Measurements from ENCODE around the gene VN1R4. TPM values are rescaled to one million over a fixed set of nuclear protein-coding genes. Genes with fewer than 3 reads are reported as not detected.
A peak's percentile ranks its signal among the peaks of the same experiment; 100 is the strongest.
"Not testable (repeated sequence)": the region's sequence is repeated elsewhere in the genome, so short reads cannot be mapped to it uniquely, and the experiment has no call there.

The VN1R4 gene
- total RNA-seq, 2 donors from 2014 or later, result not detected

DNA sequence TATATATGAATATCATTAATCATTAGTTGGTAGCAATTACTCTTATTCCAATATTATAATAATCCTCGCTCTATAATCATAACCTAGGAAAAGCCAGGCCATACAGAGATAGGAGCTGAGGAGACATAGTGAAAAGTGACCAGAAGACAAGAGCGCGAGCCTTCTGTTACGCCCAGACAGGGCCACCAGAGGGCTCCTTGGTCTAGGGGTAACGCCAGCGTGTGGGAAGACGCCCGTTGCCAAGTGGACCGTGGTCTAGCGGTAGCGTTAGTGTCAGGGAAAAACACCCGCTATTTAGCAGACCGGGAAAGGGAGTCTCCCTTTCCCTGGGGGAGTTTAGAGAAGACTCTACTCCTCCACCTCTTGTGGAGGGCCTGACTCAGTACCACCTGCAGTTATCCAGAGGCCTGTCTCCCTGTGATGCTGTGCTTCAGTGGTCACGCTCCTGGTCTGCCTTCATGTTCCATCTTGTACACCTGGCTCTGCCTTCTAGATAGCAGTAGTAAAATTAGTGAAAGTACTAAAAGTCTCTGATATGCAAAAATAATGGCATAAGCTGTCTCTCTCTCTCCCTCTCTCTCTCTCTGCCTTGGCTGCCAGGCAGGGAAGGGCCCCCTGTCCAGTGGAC lies 9.7 kb downstream of the VN1R4 start, which contains the start of gene VN1R2:
TSS of gene VN1R2 (plus strand) at position 578 of the 628 bp plus-strand sequence. CDS start 84 bp downstream, outside the sequence.
- H3K27me3 Mint-ChIP-seq (ENCODE audit: low read depth); ATAC-seq (replicated peaks in 1 of 2); DNase-seq; H3K4me1 Mint-ChIP-seq (ENCODE audit: low read depth); H3K27ac Mint-ChIP-seq; H3K4me3 Mint-ChIP-seq: not testable (repeated sequence)
- Mint-ChIP-seq H3K36me3 (ENCODE audit: insufficient read depth in 2 of 2) (peaks cover 22 to 32% of the 10 kb centered on the region in 2 donors), H3K9me3 (peaks cover 13 to 14% of the 10 kb centered on the region in 2 donors)

DNA sequence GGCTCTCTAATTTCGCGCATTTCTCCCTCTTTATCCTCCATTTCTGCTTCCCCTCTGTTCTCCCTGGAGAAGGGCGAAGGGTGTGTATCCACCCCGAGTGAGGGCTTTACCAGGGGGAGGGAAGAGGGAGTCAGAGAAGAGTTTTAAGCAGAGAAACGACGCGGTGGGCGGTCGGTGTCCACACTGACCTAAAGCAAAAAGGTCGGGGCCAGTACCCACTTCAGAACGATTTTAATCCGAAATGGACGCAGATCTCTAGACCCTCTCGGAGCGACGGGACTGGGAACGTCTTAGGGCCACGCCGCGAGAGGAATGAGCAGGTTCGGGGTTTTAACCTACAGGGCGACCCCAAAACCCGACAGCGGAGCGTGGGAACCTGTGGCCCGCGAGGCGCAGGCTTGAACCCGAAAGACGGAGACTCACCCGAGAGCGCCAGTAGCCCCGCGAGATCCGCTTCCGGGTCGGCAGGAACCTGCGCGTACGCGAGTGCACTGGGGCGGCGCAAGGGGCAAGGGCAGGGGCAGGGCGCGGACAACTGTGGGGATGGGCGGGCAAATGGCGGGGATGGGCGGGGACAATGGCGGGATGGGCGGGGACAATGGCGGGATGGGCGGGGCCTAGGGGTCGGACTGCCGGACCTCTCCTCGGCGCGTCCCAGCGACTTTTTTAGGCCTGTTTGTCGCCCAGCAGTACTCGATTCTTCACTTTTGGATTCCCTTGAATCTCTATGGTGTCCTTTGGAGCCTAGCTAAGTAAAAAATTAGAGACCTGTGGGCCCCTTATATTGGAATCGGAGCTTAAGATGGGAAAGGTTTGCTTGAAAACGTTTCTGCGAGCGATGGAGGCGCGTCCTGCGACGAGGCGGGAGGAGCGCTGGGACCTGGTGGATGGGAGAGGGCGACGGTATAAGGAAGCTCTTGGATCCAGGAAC lies 12.8 kb downstream of the VN1R4 start, which contains the start of gene ZNF677:
TSS of gene ZNF677 (minus strand) at position 463 of the 931 bp plus-strand sequence. CDS start 3,323 bp downstream, outside the sequence.
- Mint-ChIP-seq H3K27me3 (ENCODE audit: low read depth) (no peaks in the 10 kb centered on the region), H3K27ac (no peak within 1 kb of the TSS), H3K9me3 (peaks cover 22 to 30% of the 10 kb centered on the region in 2 donors), H3K36me3 (ENCODE audit: insufficient read depth in 2 of 2) (peaks cover 32 to 58% of the 10 kb centered on the region in 2 donors), H3K4me1 (ENCODE audit: low read depth) (peaks cover 6% of the 10 kb centered on the region), H3K4me3 (peak within 1 kb of the TSS; percentile 83 to 84)
- DNase-seq (peak; percentile 87 to 91), ATAC-seq (replicated peaks in 1 of 2) (peak; percentile 100)

DNA sequence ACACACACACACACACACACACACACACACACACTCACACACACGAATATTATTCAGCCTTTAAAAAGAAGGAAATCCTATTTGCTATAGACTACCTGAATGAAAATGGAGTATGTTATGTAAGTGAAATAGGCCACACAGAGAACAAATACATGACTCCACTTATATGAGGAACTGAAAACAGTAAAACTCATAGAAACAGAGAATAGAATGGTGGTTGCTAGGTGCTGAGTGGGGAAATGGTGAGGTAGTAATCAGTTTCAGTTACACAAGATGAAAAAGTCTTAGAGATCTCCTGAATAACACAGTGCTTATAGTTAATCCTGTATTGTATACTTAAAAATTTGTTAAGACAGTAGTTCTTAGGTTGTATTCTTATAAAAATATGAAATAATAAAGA lies 21.0 kb downstream of the VN1R4 start:
- H3K9me3 Mint-ChIP-seq, result peaks cover 24 to 33% of the 10 kb centered on the region in 2 donors
- no peaks in the 10 kb centered on the region for H3K27me3 Mint-ChIP-seq (ENCODE audit: low read depth)
- H3K36me3 Mint-ChIP-seq (ENCODE audit: insufficient read depth in 2 of 2), result peaks cover 40 to 68% of the 10 kb centered on the region in 2 donors
- ATAC-seq (replicated peaks in 1 of 2) (no peak), DNase-seq (no peak)
- H3K4me1 Mint-ChIP-seq (ENCODE audit: low read depth), result no peaks in the 10 kb centered on the region
- H3K27ac Mint-ChIP-seq, result no peak overlapping the region
- no peak overlapping the region for H3K4me3 Mint-ChIP-seq

DNA sequence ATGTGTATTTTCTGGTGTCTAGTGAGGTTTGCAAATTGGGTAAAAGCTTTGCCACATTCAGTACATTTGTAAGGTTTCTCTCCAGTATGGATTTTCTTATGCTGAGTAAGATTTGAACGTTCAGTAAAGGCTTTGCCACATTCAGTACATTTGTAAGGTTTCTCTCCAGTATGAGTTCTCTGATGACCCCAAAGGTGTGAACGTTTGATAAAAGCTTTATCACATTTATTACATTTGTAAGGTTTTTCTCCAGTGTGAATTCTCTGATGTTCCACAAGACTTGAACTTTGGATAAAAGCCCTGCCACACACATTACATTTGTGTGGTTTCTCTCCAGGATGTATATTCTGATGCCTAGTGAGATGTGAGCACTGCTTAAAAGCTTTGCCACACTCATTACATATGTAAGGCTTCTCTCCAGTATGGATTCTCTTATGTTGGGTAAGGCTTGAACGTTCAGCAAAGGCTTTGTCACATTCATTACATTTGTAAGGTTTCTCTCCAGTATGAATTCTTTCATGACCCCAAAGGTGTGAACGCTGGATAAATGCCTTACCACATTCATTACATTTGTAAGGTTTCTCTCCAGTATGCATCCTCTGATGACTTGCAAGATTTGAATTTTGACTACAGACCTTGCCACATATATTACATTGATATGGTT lies 30.3 kb downstream of the VN1R4 start:
- DNase-seq (no peak), ATAC-seq (replicated peaks in 1 of 2) (no peak)
- no peaks in the 10 kb centered on the region for H3K4me1 Mint-ChIP-seq (ENCODE audit: low read depth)
- peaks cover 31 to 38% of the 10 kb centered on the region in 2 donors for H3K9me3 Mint-ChIP-seq
- no peak overlapping the region for H3K27ac Mint-ChIP-seq
- H3K27me3 Mint-ChIP-seq (ENCODE audit: low read depth), result no peaks in the 10 kb centered on the region
- peaks cover 39 to 63% of the 10 kb centered on the region in 2 donors for H3K36me3 Mint-ChIP-seq (ENCODE audit: insufficient read depth in 2 of 2)
- no peak overlapping the region for H3K4me3 Mint-ChIP-seq

DNA sequence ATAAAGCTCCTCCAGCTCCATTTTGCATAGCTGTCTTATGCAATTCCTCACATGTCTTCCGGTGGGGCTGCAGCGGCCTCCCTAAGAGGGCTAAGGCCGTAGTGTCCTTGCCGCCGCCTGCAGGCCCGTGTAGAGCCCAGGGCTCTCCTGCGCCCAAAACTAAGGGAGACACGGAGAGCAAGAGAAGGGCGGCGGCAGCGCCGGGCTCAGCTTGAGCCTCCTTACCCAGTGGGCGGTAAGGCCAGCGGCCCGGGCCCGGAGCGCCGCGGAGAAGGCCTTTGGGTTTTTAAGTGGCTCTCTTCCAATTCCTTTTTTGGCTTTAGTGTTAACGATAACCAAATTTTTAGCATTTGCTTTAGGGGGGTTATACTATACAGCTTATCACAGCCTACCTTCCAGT lies 42.9 kb downstream of the VN1R4 start:
- Mint-ChIP-seq H3K36me3 (ENCODE audit: insufficient read depth in 2 of 2) (peaks cover 14 to 33% of the 10 kb centered on the region in 2 donors), H3K4me1 (ENCODE audit: low read depth) (no peaks in the 10 kb centered on the region), H3K27me3 (ENCODE audit: low read depth) (no peaks in the 10 kb centered on the region), H3K9me3 (peaks cover 15 to 17% of the 10 kb centered on the region in 2 donors), H3K4me3 (no peak overlapping the region), H3K27ac (no peak overlapping the region)
- ATAC-seq (replicated peaks in 1 of 2) (no peak), DNase-seq (no peak)

DNA sequence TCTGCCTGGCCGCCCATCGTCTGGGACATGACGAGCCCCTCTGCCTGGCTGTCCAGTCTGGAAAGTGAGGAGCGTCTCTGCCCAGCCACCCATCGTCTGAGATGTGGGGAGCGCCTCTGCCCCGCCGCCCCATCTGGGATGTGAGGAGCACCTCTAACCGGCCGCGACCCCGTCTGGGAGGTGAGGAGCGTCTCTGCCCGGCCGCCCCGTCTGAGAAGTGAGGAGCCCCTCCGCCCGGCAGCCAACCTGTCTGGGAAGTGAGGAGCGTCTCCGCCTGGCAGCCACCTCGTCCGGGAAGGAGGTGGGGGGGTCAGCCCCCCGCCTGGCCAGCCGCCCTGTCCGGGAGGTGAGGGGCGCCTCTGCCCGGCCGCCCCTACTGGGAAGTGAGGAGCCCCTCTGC lies 44.8 kb downstream of the VN1R4 start:
- H3K4me1 Mint-ChIP-seq (ENCODE audit: low read depth); DNase-seq; H3K27ac Mint-ChIP-seq; ATAC-seq (replicated peaks in 1 of 2); H3K27me3 Mint-ChIP-seq (ENCODE audit: low read depth); H3K4me3 Mint-ChIP-seq: not testable (repeated sequence)
- H3K9me3 Mint-ChIP-seq, result peaks cover 17 to 21% of the 10 kb centered on the region in 2 donors
- H3K36me3 Mint-ChIP-seq (ENCODE audit: insufficient read depth in 2 of 2), result peaks cover 17 to 30% of the 10 kb centered on the region in 2 donors

Other genes with a start within 250 kb of the VN1R4 start
- gene ERVV-2, start 223.0 kb downstream of the VN1R4 start, total RNA-seq, result not detected
- 10 to 100 TPM; 25.2 to 30.4 TPM for gene ZNF160, start 164.3 kb downstream of the VN1R4 start, total RNA-seq
- gene ZNF415, start 134.8 kb downstream of the VN1R4 start, total RNA-seq, result 1 to 10 TPM; 3.4 to 5.2 TPM
- gene ZNF347, start 108.7 kb downstream of the VN1R4 start, total RNA-seq, result 1 to 10 TPM; 4.7 to 6.5 TPM
- gene ZNF665, start 74.4 kb downstream of the VN1R4 start, total RNA-seq, result 1 to 10 TPM; 5.6 to 6.5 TPM
- 10 to 100 TPM in 1 of 2 donors, 1 to 10 TPM in 1; 9.0 to 10.5 TPM for gene ZNF677, start 12.8 kb downstream of the VN1R4 start, total RNA-seq
- gene VN1R2, start 9.4 kb downstream of the VN1R4 start, total RNA-seq, result not detected
- 1 to 10 TPM; 5.4 to 6.0 TPM for gene ZNF845, start 66.0 kb upstream of the VN1R4 start, total RNA-seq
- 10 to 100 TPM; 20.7 to 27.0 TPM for gene ZNF525, start 98.0 kb upstream of the VN1R4 start, total RNA-seq
- gene ZNF765, start 127.4 kb upstream of the VN1R4 start, total RNA-seq, result 10 to 100 TPM; 13.4 to 14.6 TPM
- gene ZNF761, start 164.3 kb upstream of the VN1R4 start, total RNA-seq, result 10 to 100 TPM; 16.1 to 21.0 TPM
- 1 to 10 TPM; 7.9 to 8.2 TPM for gene ZNF813, start 200.0 kb upstream of the VN1R4 start, total RNA-seq

Measured in activated T-cell treated with anti-CD3 and anti-CD28 coated beads, Interleukin-2, amount 50 U/mL, for 72 hours (primary cell).